ENCODE measurements around the gene WDCP. TPM values are rescaled to one million over a fixed set of nuclear protein-coding genes. Genes with fewer than 3 reads are reported as not detected.
A peak's percentile ranks its signal among the peaks of the same experiment; 100 is the strongest.

WDCP gene
- total and polyA plus RNA-seq, 2 donors (not counting 1 experiment from before 2014, with no cell fraction given), result 3.9 to 21.6 TPM

GRCh38 chr2:24008672-24009366, 38.4 kb downstream of the WDCP start:
- DNase-seq, result no peak
- no peak for TF ChIP-seq EZH2 (IDR thresholded peaks at IDR 0.05; ENCODE audit: borderline replicate concordance, insufficient read depth, low read depth, low read length, poor library complexity, severe bottlenecking)
- TF ChIP-seq, protein P1, sequence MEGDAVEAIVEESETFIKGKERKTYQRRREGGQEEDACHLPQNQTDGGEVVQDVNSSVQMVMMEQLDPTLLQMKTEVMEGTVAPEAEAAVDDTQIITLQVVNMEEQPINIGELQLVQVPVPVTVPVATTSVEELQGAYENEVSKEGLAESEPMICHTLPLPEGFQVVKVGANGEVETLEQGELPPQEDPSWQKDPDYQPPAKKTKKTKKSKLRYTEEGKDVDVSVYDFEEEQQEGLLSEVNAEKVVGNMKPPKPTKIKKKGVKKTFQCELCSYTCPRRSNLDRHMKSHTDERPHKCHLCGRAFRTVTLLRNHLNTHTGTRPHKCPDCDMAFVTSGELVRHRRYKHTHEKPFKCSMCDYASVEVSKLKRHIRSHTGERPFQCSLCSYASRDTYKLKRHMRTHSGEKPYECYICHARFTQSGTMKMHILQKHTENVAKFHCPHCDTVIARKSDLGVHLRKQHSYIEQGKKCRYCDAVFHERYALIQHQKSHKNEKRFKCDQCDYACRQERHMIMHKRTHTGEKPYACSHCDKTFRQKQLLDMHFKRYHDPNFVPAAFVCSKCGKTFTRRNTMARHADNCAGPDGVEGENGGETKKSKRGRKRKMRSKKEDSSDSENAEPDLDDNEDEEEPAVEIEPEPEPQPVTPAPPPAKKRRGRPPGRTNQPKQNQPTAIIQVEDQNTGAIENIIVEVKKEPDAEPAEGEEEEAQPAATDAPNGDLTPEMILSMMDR (IDR thresholded peaks at IDR 0.05), result no peak
- H3K79me2 ChIP-seq (ENCODE audit: control insufficient read depth, insufficient read depth, low read length), result no peaks in the 10 kb centered on the region
- WGBS (ENCODE audit: insufficient coverage), result 90% methylated on average over 11 of the region's 13 CpGs
- H3K27me3 ChIP-seq (replicated peaks in 1 of 4; ENCODE audit: control extremely low read depth in 1 of 4, control insufficient read depth in 3 of 4, insufficient read depth in 4 of 4, low read length in 3 of 4), result peaks cover 0 to 34% (median 15%) of the 10 kb centered on the region in 4 experiments
- peaks cover 29% of the 10 kb centered on the region for H3K27me3 Mint-ChIP-seq
- no peak overlapping the region for H3K4me3 ChIP-seq (ENCODE audit: control extremely low read depth in 1 of 5, extremely low read depth in 1 of 5, insufficient read depth in 1 of 5, low read depth in 2 of 5, low read length in 4 of 5)
- H3K4me1 Mint-ChIP-seq, result peaks cover 7% of the 10 kb centered on the region
- no peak overlapping the region for H3K9ac ChIP-seq (ENCODE audit: low read length)
- H3K9me3 ChIP-seq (ENCODE audit: control extremely low read depth in 1 of 3, control insufficient read depth in 2 of 3, insufficient read depth in 1 of 3, low read length in 2 of 3), result peaks cover 0 to 10% (median 0%) of the 10 kb centered on the region in 3 donors
- no peak for ATAC-seq (ENCODE audit: low read depth)
- no peaks in the 10 kb centered on the region for H4K20me1 ChIP-seq (ENCODE audit: control insufficient read depth, insufficient read depth, low read length, poor library complexity, severe bottlenecking)
- ChIA-PET POLR2A (no interaction called here), CTCF (no interaction called here)
- no peak overlapping the region for H3K4me2 ChIP-seq (replicated peaks; ENCODE audit: low read depth, low read length, poor library complexity, severe bottlenecking)
- H2AFZ ChIP-seq (ENCODE audit: insufficient read depth, low read depth, low read length, poor library complexity, severe bottlenecking), result no peak overlapping the region
- no peak overlapping the region for H3K27ac Mint-ChIP-seq
- H3K4me3 Mint-ChIP-seq, result peak overlapping the region; percentile 52
- H3K36me3 ChIP-seq (replicated peaks in 1 of 2; ENCODE audit: control extremely low read depth in 1 of 2, control insufficient read depth in 1 of 2, extremely low read depth in 1 of 2, insufficient read depth in 2 of 2, low read length in 1 of 2), result no peaks in the 10 kb centered on the region
- no peak overlapping the region for H3K27ac ChIP-seq (ENCODE audit: low read length in 2 of 2)
- intact Hi-C loops (cut with micrococcal nuclease), result no loop called here
- H3K9me3 Mint-ChIP-seq (ENCODE audit: insufficient read depth), result no peaks in the 10 kb centered on the region
- H3K4me1 ChIP-seq (ENCODE audit: control insufficient read depth in 2 of 2, insufficient read depth in 2 of 2, low read length in 2 of 2), result peaks cover 13 to 15% of the 10 kb centered on the region in 2 donors

DNA sequence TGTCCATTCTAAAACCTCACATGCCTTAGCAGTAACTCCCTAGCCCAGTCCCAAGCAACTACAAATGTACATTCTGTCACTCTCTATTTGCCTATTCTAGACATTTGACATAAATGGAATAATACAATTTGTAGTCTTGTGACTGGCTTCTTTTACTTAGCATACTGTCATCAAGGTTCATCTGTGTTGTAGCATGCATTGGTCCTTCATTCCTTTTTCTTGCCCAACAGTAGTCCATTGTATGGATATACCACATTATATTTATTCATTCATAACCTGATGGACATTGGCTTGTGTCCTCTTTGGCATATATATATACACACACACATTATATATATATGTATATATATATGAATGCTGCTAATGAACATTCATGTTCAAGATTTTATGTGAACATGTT, 39.5 kb downstream of the WDCP start:
- intact Hi-C loops (cut with micrococcal nuclease), result no loop called here
- Mint-ChIP-seq H3K27ac (no peak overlapping the region), H3K27me3 (peaks cover 21% of the 10 kb centered on the region), H3K4me3 (no peak overlapping the region), H3K9me3 (ENCODE audit: insufficient read depth) (no peaks in the 10 kb centered on the region), H3K4me1 (peaks cover 7% of the 10 kb centered on the region)
- no peaks in the 10 kb centered on the region for H4K20me1 ChIP-seq (ENCODE audit: control insufficient read depth, insufficient read depth, low read length, poor library complexity, severe bottlenecking)
- ChIA-PET POLR2A (interaction anchor here (1.8 kb wide), 1 partner anchor 81 kb away, joined by 3 read pairs; the partner anchor contains the start of gene ATAD2B), CTCF (no interaction called here)
- no peak overlapping the region for H3K4me3 ChIP-seq (ENCODE audit: control extremely low read depth in 1 of 5, extremely low read depth in 1 of 5, insufficient read depth in 1 of 5, low read depth in 2 of 5, low read length in 4 of 5)
- TF ChIP-seq, protein P1 (IDR thresholded peaks at IDR 0.05), result no peak
- TF ChIP-seq EZH2 (IDR thresholded peaks at IDR 0.05; ENCODE audit: borderline replicate concordance, insufficient read depth, low read depth, low read length, poor library complexity, severe bottlenecking), result no peak
- H3K4me1 ChIP-seq (ENCODE audit: control insufficient read depth in 2 of 2, insufficient read depth in 2 of 2, low read length in 2 of 2), result peaks cover 13 to 15% of the 10 kb centered on the region in 2 donors
- H3K36me3 ChIP-seq (replicated peaks in 1 of 2; ENCODE audit: control extremely low read depth in 1 of 2, control insufficient read depth in 1 of 2, extremely low read depth in 1 of 2, insufficient read depth in 2 of 2, low read length in 1 of 2), result no peaks in the 10 kb centered on the region
- peaks cover 0 to 34% (median 15%) of the 10 kb centered on the region in 4 experiments for H3K27me3 ChIP-seq (replicated peaks in 1 of 4; ENCODE audit: control extremely low read depth in 1 of 4, control insufficient read depth in 3 of 4, insufficient read depth in 4 of 4, low read length in 3 of 4)
- H3K79me2 ChIP-seq (ENCODE audit: control insufficient read depth, insufficient read depth, low read length), result no peaks in the 10 kb centered on the region
- peaks cover 0 to 10% (median 0%) of the 10 kb centered on the region in 3 donors for H3K9me3 ChIP-seq (ENCODE audit: control extremely low read depth in 1 of 3, control insufficient read depth in 2 of 3, insufficient read depth in 1 of 3, low read length in 2 of 3)
- H3K27ac ChIP-seq (ENCODE audit: low read length in 2 of 2), result no peak overlapping the region
- no peak overlapping the region for H3K4me2 ChIP-seq (replicated peaks; ENCODE audit: low read depth, low read length, poor library complexity, severe bottlenecking)
- no peak overlapping the region for H3K9ac ChIP-seq (ENCODE audit: low read length)
- DNase-seq (no peak), ATAC-seq (ENCODE audit: low read depth) (no peak)
- no peak overlapping the region for H2AFZ ChIP-seq (ENCODE audit: insufficient read depth, low read depth, low read length, poor library complexity, severe bottlenecking)
